ENCODE data around the gene ARL5C. TPM values are rescaled to one million over a fixed set of nuclear protein-coding genes. Genes with fewer than 3 reads are reported as not detected.

Gene ARL5C
- total RNA-seq, 2 donors from 2014 or later: 0.27 TPM; not detected in 1

DNA sequence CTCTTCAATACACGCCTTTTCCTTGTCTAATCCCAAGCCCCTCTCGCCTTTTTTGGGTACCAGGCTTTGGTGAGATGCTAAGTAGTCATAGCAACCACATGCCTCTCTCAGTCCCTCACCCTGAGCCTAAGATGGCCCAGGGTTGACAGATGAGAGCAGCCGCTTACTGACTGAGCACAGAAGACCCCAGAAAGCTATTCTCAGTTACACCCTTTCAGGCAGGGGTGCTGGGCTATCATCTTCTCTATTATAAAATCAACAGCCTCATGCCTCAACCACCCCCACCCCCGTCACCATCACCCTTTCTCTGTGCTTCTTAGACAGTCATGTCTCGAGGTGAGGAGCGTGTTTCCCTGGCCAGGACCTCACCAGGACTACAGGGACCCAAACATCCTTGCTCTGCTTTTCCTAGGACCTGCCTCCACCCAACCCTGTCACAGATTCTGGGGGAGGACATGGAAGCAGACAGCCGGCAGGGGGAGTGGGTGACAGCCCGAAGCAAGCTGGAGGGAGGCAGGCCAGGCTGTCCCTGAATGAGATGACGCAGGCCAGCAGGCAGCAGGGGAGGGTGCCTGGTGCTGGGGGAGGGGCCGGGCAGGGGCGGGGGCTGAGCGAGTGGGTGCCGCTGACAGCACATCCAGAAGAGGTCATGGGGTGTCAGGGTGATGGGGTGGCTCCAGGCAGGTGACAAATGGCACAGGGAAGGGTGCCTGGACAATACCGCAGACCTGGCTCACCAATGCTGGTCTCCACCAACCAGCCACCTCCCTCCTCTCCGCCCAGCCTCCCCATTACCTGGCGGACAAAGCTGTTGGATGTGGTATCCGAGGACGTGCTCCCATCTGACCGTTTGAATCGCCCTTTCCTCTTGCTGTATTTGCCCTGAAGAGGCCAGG lies 28.4 kb upstream of the ARL5C start:
- Histone ChIP-seq H3K36me3 (peaks cover 36% of the 10 kb centered on the region), H3K27ac (peak overlapping the region; percentile 92 to 97), H3K4me1 (ENCODE audit: control insufficient read depth in 1 of 2, low read depth in 2 of 2) (peaks cover 30 to 52% of the 10 kb centered on the region in 2 donors), H3K4me3 (peak overlapping the region; percentile 82), H3K27me3 (replicated peaks; ENCODE audit: insufficient read depth) (no peaks in the 10 kb centered on the region), H3K9me3 (no peaks in the 10 kb centered on the region)
- DNase-seq (ENCODE audit: low spot score): peak; percentile 54
- ATAC-seq (ENCODE audit: insufficient number of reproducible peaks, low FRiP score, low read depth): no peak
- TF ChIP-seq CTCF (IDR thresholded peaks at IDR 0.05): peak; percentile 73

GRCh38 chr17:39193346-39193745 lies 27.4 kb upstream of the ARL5C start:
- Histone ChIP-seq H3K36me3 (peaks cover 42% of the 10 kb centered on the region), H3K4me3 (no peak overlapping the region), H3K4me1 (ENCODE audit: control insufficient read depth in 1 of 2, low read depth in 2 of 2) (peaks cover 30 to 42% of the 10 kb centered on the region in 2 donors), H3K27me3 (replicated peaks; ENCODE audit: insufficient read depth) (no peaks in the 10 kb centered on the region), H3K27ac (peak overlapping the region in 1 of 2 donors; percentile 92), H3K9me3 (no peaks in the 10 kb centered on the region)
- DNase-seq (ENCODE audit: low spot score) (no peak), ATAC-seq (ENCODE audit: insufficient number of reproducible peaks, low FRiP score, low read depth) (no peak)
- TF ChIP-seq CTCF (IDR thresholded peaks at IDR 0.05): no peak

GRCh38 chr17:39192901-39193300 lies 26.9 kb upstream of the ARL5C start:
- Histone ChIP-seq H3K4me1 (ENCODE audit: control insufficient read depth in 1 of 2, low read depth in 2 of 2) (peaks cover 30 to 38% of the 10 kb centered on the region in 2 donors), H3K36me3 (peaks cover 46% of the 10 kb centered on the region), H3K4me3 (no peak overlapping the region), H3K9me3 (no peaks in the 10 kb centered on the region), H3K27me3 (replicated peaks; ENCODE audit: insufficient read depth) (no peaks in the 10 kb centered on the region), H3K27ac (no peak overlapping the region)
- DNase-seq (ENCODE audit: low spot score) (no peak), ATAC-seq (ENCODE audit: insufficient number of reproducible peaks, low FRiP score, low read depth) (no peak)
- TF ChIP-seq CTCF (IDR thresholded peaks at IDR 0.05): no peak

DNA sequence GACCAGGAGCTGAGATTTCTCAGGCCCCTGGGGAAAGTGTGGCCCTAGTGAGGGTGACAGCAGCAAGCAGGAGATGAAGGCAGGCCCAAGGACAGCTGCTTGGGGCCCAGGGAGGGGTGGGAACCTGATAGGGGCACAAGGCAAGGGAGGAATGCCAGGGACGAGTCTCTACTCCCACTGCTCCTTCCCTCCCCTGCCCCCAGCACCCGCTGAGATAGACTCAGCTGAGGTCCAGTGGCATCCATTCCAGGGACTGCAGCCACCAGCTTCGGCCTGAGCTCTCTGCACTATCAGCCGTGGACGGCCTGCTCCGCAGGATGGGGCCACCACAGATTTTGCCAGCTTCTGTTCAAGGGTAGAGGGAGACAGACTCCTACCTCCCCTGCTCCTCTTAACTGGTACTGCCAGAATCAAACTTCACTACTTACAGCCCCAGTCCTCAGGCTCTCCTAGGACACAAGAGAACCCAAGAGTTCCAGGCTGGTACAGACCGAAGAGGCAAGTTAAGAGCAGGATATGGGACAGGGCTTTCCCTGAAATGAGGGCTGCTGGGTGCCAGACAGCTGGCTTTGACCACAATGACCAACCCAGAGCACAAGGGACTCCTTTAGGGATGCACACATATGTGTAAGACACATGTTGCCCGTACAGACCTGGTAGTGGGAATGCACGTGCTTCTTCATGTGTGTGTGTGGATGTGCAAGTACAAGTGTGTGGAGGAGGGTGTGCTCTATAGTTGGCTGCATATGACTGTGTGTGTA lies 26.0 kb upstream of the ARL5C start:
- no peak overlapping the region for H3K4me3 ChIP-seq
- H3K27me3 ChIP-seq (replicated peaks; ENCODE audit: insufficient read depth): no peaks in the 10 kb centered on the region
- no peaks in the 10 kb centered on the region for H3K9me3 ChIP-seq
- H3K36me3 ChIP-seq: peaks cover 56% of the 10 kb centered on the region
- H3K27ac ChIP-seq: no peak overlapping the region
- H3K4me1 ChIP-seq (ENCODE audit: control insufficient read depth in 1 of 2, low read depth in 2 of 2): peaks cover 30 to 36% of the 10 kb centered on the region in 2 donors
- TF ChIP-seq CTCF (IDR thresholded peaks at IDR 0.05): no peak
- DNase-seq (ENCODE audit: low spot score) (no peak), ATAC-seq (ENCODE audit: insufficient number of reproducible peaks, low FRiP score, low read depth) (no peak)

Data from thoracic aorta (tissue), 2 donors.